ENCODE measurements around the gene MAP1LC3B.

MAP1LC3B gene

GRCh38 chr16:87384162-87384874, 7.8 kb upstream of the MAP1LC3B start (continued):
- TF ChIP-seq TCF7L2 (IDR thresholded peaks at IDR 0.05; ENCODE audit: borderline replicate concordance, low read depth, low read length) (no peak), ATF2 (tag by site-specific recombination; IDR thresholded peaks at IDR 0.05; ENCODE audit: low read depth) (no peak), ZNF548 (tag by site-specific recombination; IDR thresholded peaks at IDR 0.05) (no peak), ZNF629 (tag by site-specific recombination; IDR thresholded peaks at IDR 0.05) (0 out of 2 replicates have a peak, but pooled peaks have one; percentile 24), IKZF3 (tag by site-specific recombination; IDR thresholded peaks at IDR 0.05) (peak; percentile 40; the same call in 1 of the 2 replicates), SALL2 (tag by site-specific recombination; IDR thresholded peaks at IDR 0.05; ENCODE audit: borderline replicate concordance) (no peak), ZNF624 (tag by site-specific recombination; IDR thresholded peaks at IDR 0.05) (no peak), ZNF677 (tag by site-specific recombination; IDR thresholded peaks at IDR 0.05) (no peak), ZSCAN16 (tag by site-specific recombination; IDR thresholded peaks at IDR 0.05) (no peak), MYNN (tag by site-specific recombination; IDR thresholded peaks at IDR 0.05; ENCODE audit: borderline replicate concordance) (no peak; the same call in 1 of the 2 replicates), ZNF747 (tag by site-specific recombination; IDR thresholded peaks at IDR 0.05) (no peak), ZNF560 (tag by site-specific recombination; IDR thresholded peaks at IDR 0.05; ENCODE audit: borderline replicate concordance) (no peak), ZNF670 (tag by site-specific recombination; IDR thresholded peaks at IDR 0.05; ENCODE audit: low read depth) (no peak), REPIN1 (tag by site-specific recombination; IDR thresholded peaks at IDR 0.05; ENCODE audit: low read depth) (no peak), BCL11B (tag by site-specific recombination; IDR thresholded peaks at IDR 0.05; ENCODE audit: low read depth) (no peak), ZNF530 (tag by site-specific recombination; IDR thresholded peaks at IDR 0.05; ENCODE audit: low read depth) (no peak), CTCF (tag by site-specific recombination; IDR thresholded peaks at IDR 0.05) (peak; percentile 6; the same call in 1 of the 2 replicates), HOXD13 (CRISPR knock-in tag; IDR thresholded peaks at IDR 0.05; ENCODE audit: borderline replicate concordance) (no peak), KLF10 (tag by site-specific recombination; IDR thresholded peaks at IDR 0.05) (no peak; the same call in 1 of the 2 replicates), ZNF138 (tag by site-specific recombination; IDR thresholded peaks at IDR 0.05; ENCODE audit: borderline replicate concordance) (no peak), ZNF23 (tag by site-specific recombination; IDR thresholded peaks at IDR 0.05; ENCODE audit: borderline replicate concordance) (no peak), ZBTB49 (tag by site-specific recombination; IDR thresholded peaks at IDR 0.05; ENCODE audit: low read depth) (no peak), ZNF600 (tag by site-specific recombination; IDR thresholded peaks at IDR 0.05) (peak; percentile 61; the same call in 1 of the 2 replicates), ZNF544 (tag by site-specific recombination; IDR thresholded peaks at IDR 0.05) (no peak), ZNF549 (tag by site-specific recombination; IDR thresholded peaks at IDR 0.05) (no peak), ZNF350 (tag by site-specific recombination; IDR thresholded peaks at IDR 0.05) (no peak), ZNF48 (tag by site-specific recombination; IDR thresholded peaks at IDR 0.05) (no peak)
- TF ChIP-seq, protein P1, sequence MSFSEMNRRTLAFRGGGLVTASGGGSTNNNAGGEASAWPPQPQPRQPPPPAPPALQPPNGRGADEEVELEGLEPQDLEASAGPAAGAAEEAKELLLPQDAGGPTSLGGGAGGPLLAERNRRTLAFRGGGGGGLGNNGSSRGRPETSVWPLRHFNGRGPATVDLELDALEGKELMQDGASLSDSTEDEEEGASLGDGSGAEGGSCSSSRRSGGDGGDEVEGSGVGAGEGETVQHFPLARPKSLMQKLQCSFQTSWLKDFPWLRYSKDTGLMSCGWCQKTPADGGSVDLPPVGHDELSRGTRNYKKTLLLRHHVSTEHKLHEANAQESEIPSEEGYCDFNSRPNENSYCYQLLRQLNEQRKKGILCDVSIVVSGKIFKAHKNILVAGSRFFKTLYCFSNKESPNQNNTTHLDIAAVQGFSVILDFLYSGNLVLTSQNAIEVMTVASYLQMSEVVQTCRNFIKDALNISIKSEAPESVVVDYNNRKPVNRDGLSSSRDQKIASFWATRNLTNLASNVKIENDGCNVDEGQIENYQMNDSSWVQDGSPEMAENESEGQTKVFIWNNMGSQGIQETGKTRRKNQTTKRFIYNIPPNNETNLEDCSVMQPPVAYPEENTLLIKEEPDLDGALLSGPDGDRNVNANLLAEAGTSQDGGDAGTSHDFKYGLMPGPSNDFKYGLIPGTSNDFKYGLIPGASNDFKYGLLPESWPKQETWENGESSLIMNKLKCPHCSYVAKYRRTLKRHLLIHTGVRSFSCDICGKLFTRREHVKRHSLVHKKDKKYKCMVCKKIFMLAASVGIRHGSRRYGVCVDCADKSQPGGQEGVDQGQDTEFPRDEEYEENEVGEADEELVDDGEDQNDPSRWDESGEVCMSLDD (tag by site-specific recombination; IDR thresholded peaks at IDR 0.05) = no peak; the same call in 1 of the 2 replicates
- TF ChIP-seq, protein P2, sequence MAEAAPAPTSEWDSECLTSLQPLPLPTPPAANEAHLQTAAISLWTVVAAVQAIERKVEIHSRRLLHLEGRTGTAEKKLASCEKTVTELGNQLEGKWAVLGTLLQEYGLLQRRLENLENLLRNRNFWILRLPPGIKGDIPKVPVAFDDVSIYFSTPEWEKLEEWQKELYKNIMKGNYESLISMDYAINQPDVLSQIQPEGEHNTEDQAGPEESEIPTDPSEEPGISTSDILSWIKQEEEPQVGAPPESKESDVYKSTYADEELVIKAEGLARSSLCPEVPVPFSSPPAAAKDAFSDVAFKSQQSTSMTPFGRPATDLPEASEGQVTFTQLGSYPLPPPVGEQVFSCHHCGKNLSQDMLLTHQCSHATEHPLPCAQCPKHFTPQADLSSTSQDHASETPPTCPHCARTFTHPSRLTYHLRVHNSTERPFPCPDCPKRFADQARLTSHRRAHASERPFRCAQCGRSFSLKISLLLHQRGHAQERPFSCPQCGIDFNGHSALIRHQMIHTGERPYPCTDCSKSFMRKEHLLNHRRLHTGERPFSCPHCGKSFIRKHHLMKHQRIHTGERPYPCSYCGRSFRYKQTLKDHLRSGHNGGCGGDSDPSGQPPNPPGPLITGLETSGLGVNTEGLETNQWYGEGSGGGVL (tag by site-specific recombination; IDR thresholded peaks at IDR 0.05) = 0 out of 2 replicates have a peak, but pooled peaks have one; percentile 4
